Activated CD4-positive, alpha-beta T cell treated with anti-CD3 and anti-CD28 coated beads, Interleukin-2, amount 10 ng/mL, durations not matched to agents 7 days and 5 days (primary cell): ENCODE results near the gene LRRC8A. TPM values are rescaled to one million over a fixed set of nuclear protein-coding genes. Genes with fewer than 3 reads are reported as not detected.

Source experiments
- CTCF ChIA-PET: fragments of 350-600 bp; sonication (Branson Sonifier 250); formaldehyde crosslinking; loops from one replicate; lab custom pipeline; 2021; ENCODE audit warnings: antibody characterized with exemption; lab: Charles Lee
- POLR2A ChIA-PET: fragments of 350-600 bp; sonication (Branson Sonifier 250); formaldehyde crosslinking; loops from one replicate; lab custom pipeline; 2021; ENCODE audit warnings: antibody characterized with exemption; lab: Charles Lee
- DNase-seq: peaks from one replicate; pipeline ENCODE4 v3.0.0-alpha.2; 2020
- H3K27ac Mint-ChIP-seq: one replicate; pipeline ENCODE4 v1.8.0; 2021; ENCODE audit warnings: mild to moderate bottlenecking, moderate library complexity, mixed read lengths
- H3K27me3 Mint-ChIP-seq: one replicate; pipeline ENCODE4 v1.8.0; 2021; ENCODE audit warnings: mixed read lengths
- H3K36me3 Mint-ChIP-seq: one replicate; pipeline ENCODE4 v1.8.0; 2021; ENCODE audit warnings: low read depth, mixed read lengths
- H3K4me1 Mint-ChIP-seq: one replicate; pipeline ENCODE4 v1.8.0; 2021; ENCODE audit warnings: mixed read lengths
- H3K4me3 Mint-ChIP-seq: one replicate; pipeline ENCODE4 v1.8.0; 2021; ENCODE audit warnings: mild to moderate bottlenecking, moderate library complexity, mixed read lengths
- H3K9me3 Mint-ChIP-seq: one replicate; pipeline ENCODE4 v1.8.0; 2021; ENCODE audit warnings: mixed read lengths
- total RNA-seq, 2 experiments: library from RNA; stranded (reverse); gene quantifications; one replicate each; pipeline ENCODE4 v1.2.3, GENCODE V29; 2021

The LRRC8A gene
- total RNA-seq, 2 experiments from 2014 or later, result 42.4 to 48.0 TPM

DNA sequence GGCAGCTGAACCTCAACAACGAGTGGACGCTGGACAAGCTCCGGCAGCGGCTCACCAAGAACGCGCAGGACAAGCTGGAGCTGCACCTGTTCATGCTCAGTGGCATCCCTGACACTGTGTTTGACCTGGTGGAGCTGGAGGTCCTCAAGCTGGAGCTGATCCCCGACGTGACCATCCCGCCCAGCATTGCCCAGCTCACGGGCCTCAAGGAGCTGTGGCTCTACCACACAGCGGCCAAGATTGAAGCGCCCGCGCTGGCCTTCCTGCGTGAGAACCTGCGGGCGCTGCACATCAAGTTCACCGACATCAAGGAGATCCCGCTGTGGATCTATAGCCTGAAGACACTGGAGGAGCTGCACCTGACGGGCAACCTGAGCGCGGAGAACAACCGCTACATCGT is 26.4 kb downstream of the LRRC8A start:
- Mint-ChIP-seq H3K27me3 (no peaks in the 10 kb centered on the region), H3K27ac (peak overlapping the region; percentile 5), H3K4me1 (peaks cover 64% of the 10 kb centered on the region), H3K9me3 (no peaks in the 10 kb centered on the region), H3K36me3 (peaks cover 56% of the 10 kb centered on the region), H3K4me3 (no peak overlapping the region)
- ChIA-PET POLR2A (no interaction called here), CTCF (interaction anchor here (1.0 to 1.6 kb wide), 4 partner anchors 7 to 17 kb away, joined by 3 to 5 read pairs (median 4); no protein-coding TSS in a partner anchor)
- DNase-seq, result no peak

DNA sequence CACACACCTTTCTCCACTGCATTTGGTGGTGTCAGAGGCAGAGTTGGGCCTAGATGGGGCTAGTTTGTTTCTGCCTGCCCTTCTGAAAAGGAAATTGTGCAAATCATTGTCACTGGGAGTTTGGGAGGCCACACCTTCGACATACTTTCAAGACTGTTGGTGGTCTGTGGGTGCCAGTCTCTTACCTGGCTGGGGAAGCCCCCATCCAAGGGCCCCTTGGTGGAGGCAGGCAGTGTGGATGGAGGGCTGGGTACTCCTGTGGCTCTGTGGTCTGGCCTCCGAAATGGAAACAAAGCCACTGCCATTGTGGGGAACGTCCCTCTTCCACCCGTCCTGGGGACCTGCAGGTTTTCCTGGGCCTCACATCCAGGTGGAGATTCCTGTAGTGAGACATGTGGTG is 27.9 kb downstream of the LRRC8A start:
- H3K27ac Mint-ChIP-seq, result no peak overlapping the region
- peaks cover 58% of the 10 kb centered on the region for H3K4me1 Mint-ChIP-seq
- H3K36me3 Mint-ChIP-seq, result peaks cover 53% of the 10 kb centered on the region
- H3K9me3 Mint-ChIP-seq, result no peaks in the 10 kb centered on the region
- no peaks in the 10 kb centered on the region for H3K27me3 Mint-ChIP-seq
- no peak for DNase-seq
- ChIA-PET CTCF (interaction anchor here (1.6 kb wide), 1 partner anchor 13 kb away, joined by 3 read pairs; no protein-coding TSS in a partner anchor), POLR2A (interaction anchor here (0.6 kb wide), 1 partner anchor 51 kb away, joined by 10 read pairs; no protein-coding TSS in a partner anchor)
- no peak overlapping the region for H3K4me3 Mint-ChIP-seq

DNA sequence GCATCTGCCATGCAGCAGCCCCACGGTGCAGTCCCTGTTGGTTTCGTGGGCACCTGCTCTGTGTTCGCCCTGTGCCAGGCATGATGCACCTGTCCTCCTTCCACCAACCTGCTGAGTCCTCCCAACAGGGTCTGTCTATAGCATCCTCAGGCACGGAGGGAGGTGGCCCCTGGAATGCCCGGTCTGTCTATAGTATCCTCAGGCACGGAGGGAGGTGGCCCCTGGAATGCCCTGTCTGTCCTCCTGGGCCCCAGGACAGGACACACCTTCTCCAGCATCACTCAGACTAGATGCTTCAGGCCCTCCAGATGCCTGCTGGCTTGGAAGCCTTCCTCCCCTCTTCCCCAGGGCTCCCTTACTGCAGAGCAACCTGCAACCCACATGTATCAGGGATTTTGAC is 29.0 kb downstream of the LRRC8A start:
- CTCF ChIA-PET, result no interaction called here
- H3K4me3 Mint-ChIP-seq, result no peak overlapping the region
- no peaks in the 10 kb centered on the region for H3K9me3 Mint-ChIP-seq
- H3K27ac Mint-ChIP-seq, result no peak overlapping the region
- POLR2A ChIA-PET, result interaction anchor here (0.6 kb wide), 2 partner anchors 33 to 42 kb away, joined by 3 to 6 read pairs; no protein-coding TSS in a partner anchor
- peaks cover 50% of the 10 kb centered on the region for H3K36me3 Mint-ChIP-seq
- DNase-seq, result no peak
- no peaks in the 10 kb centered on the region for H3K27me3 Mint-ChIP-seq
- peaks cover 51% of the 10 kb centered on the region for H3K4me1 Mint-ChIP-seq

DNA sequence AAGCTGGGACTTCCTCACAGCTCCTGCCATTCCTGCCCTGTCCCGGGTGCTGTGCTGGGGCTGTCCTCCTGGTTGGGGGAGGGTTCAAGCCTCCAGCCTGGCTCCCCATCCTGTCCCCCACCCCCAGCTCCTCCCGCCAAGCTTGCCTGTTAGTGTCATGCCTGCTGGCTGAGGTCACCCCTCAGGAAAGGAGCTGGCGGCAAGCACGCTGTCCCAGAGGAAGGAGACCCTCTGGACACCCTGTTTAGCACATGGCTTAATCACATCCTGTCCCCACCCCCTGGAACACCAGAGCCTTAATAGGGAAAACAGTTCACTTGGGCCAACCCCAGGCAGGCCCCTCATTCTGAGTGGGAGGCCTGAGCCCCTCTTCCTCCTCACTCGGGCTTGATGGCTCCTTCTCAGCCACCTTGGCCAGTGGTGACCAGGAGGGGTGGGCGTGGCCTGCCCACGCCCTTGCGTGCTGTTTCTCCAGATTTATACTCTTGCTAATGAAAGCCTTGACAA is 29.6 kb downstream of the LRRC8A start:
- DNase-seq, result no peak
- H3K27me3 Mint-ChIP-seq, result no peaks in the 10 kb centered on the region
- ChIA-PET CTCF (no interaction called here), POLR2A (no interaction called here)
- H3K36me3 Mint-ChIP-seq, result peaks cover 48% of the 10 kb centered on the region
- H3K9me3 Mint-ChIP-seq, result no peaks in the 10 kb centered on the region
- H3K27ac Mint-ChIP-seq, result peak overlapping the region; percentile 72
- H3K4me1 Mint-ChIP-seq, result peaks cover 48% of the 10 kb centered on the region
- no peak overlapping the region for H3K4me3 Mint-ChIP-seq

DNA sequence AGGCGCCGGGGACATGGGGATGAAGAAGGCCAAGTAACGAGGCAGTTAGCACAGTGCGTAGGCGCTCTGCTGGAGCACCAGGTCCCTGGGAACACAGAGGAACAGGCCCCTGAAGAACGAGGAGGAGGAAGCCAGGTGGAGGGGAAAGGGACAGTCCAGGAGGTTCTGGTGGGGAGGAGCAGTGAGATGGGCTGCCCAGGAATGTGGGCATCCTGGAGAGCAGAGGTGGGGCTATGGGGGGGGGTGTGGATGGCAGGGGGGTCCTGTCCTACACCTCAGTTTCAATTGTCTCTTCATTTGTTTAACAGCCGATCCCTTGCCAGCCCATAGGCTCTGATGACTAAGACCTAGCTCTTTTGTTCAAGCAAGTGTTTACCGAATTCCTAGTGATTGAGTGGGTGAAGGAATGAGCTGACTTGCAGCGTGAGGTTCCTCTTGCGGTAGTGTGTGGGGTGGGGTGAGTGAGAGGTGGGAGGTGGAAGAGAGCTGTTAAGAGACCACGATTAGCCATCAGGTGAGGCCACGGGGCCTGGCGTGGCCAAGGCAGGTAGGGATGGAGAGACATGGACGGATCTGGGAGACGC is 30.4 kb downstream of the LRRC8A start:
- peaks cover 43% of the 10 kb centered on the region for H3K4me1 Mint-ChIP-seq
- H3K4me3 Mint-ChIP-seq, result no peak overlapping the region
- no peaks in the 10 kb centered on the region for H3K27me3 Mint-ChIP-seq
- DNase-seq, result no peak
- no peaks in the 10 kb centered on the region for H3K9me3 Mint-ChIP-seq
- H3K27ac Mint-ChIP-seq, result peak overlapping the region; percentile 72
- POLR2A ChIA-PET, result interaction anchor here (0.8 kb wide), 1 partner anchor 23 kb away, joined by 3 read pairs; no protein-coding TSS in a partner anchor
- peaks cover 46% of the 10 kb centered on the region for H3K36me3 Mint-ChIP-seq
- CTCF ChIA-PET, result interaction anchor here (0.7 to 0.8 kb wide), 2 partner anchors 16 to 17 kb away, joined by 4 read pairs; no protein-coding TSS in a partner anchor

DNA sequence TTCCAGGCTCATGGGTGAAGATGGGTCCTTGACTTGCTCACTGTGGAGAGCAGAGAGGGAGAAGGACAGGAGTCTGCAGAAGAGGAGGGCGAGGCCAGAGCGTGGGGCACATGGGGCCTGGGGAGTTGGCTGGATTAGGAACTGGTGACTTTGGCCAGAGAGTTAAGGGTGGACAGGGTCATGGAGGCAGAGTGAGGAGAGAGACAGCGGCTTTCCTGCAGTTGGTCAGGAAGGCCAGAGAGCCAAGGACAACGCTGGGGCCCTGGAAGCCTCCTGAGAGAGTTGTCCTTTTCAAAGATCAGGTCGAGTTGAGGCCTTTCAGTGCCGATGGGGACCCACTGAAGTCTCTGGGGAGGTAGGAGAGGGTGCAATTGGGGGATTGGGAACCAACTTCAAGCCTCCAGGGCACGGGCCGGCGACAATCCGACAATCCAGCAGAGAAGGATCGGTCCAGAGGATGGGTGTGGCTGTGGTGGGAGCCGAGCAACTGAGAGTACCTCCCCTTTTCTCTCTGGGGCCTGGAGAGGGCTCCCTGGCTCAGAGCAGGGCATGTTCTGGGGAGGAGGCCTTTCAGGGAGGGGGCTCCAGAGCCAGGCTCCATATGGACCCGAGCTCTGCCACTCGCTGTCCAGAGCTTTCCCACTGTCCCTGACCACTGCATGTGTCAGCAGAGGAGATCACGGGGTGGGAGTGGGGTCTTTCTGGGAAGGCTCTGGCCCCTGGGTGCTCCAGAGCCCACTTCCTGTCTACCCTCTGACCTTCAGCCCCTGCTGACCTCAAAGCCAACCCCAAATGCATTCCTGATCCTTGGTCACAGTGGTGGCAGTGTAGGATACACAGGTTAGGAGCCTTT is 31.3 kb downstream of the LRRC8A start:
- Mint-ChIP-seq H3K27me3 (no peaks in the 10 kb centered on the region), H3K4me3 (no peak overlapping the region), H3K27ac (peak overlapping the region; percentile 75), H3K36me3 (peaks cover 46% of the 10 kb centered on the region), H3K4me1 (peaks cover 42% of the 10 kb centered on the region), H3K9me3 (no peaks in the 10 kb centered on the region)
- DNase-seq, result no peak
- ChIA-PET POLR2A (no interaction called here), CTCF (interaction anchor here (0.7 to 0.8 kb wide), 2 partner anchors 15 to 17 kb away, joined by 4 read pairs; no protein-coding TSS in a partner anchor)

DNA sequence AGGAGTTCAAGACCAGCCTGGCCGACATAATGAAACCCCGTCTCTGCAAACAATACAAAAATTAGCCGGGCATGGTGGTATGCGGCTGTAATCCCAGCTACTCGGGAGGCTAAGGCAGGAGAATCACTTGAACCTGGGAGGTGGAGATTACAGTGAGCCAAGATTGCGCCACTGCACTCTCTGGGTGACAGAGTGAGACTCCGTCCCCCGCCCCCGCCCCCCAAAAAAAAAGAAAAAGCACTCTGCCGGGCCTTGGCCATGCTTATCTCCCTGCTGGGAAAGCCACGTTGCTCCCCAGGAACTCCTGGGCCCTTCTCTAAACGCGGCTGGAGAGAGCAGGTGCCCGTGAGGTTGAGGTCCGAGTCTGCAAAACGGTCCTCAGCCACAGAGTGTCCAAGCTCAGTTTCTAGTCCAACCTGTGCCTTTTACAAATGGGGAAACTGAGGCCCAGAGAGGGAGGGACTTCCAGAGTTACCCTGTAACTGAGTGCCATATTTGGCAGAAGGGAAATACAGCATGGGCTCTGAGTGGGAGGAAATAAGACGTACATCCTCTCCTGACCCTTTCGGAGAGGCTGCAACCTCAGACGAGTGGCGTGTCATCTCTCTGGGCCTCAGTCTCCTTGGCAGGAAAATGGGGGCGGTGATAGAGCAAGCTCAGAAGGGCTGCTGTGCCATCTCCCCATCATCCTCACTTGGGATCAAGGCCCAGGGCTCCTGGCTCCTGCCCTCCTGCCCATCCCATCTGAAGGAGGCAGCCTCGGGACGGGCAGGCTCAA is 32.3 kb downstream of the LRRC8A start:
- H3K9me3 Mint-ChIP-seq, result no peaks in the 10 kb centered on the region
- H3K36me3 Mint-ChIP-seq, result peaks cover 41% of the 10 kb centered on the region
- H3K27ac Mint-ChIP-seq, result peak overlapping the region; percentile 19
- DNase-seq, result no peak
- peaks cover 37% of the 10 kb centered on the region for H3K4me1 Mint-ChIP-seq
- ChIA-PET CTCF (no interaction called here), POLR2A (no interaction called here)
- no peaks in the 10 kb centered on the region for H3K27me3 Mint-ChIP-seq
- H3K4me3 Mint-ChIP-seq, result no peak overlapping the region

DNA sequence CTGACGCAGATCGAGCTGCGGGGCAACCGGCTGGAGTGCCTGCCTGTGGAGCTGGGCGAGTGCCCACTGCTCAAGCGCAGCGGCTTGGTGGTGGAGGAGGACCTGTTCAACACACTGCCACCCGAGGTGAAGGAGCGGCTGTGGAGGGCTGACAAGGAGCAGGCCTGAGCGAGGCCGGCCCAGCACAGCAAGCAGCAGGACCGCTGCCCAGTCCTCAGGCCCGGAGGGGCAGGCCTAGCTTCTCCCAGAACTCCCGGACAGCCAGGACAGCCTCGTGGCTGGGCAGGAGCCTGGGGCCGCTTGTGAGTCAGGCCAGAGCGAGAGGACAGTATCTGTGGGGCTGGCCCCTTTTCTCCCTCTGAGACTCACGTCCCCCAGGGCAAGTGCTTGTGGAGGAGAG is 34.3 kb downstream of the LRRC8A start:
- ChIA-PET POLR2A (no interaction called here), CTCF (interaction anchor here (0.5 to 1.4 kb wide), 3 partner anchors 13 to 565 kb away, joined by 3 to 5 read pairs (median 4); no protein-coding TSS in a partner anchor)
- Mint-ChIP-seq H3K4me3 (no peak overlapping the region), H3K9me3 (no peaks in the 10 kb centered on the region), H3K4me1 (peaks cover 29% of the 10 kb centered on the region), H3K27me3 (no peaks in the 10 kb centered on the region), H3K27ac (no peak overlapping the region), H3K36me3 (peaks cover 31% of the 10 kb centered on the region)
- DNase-seq, result no peak

DNA sequence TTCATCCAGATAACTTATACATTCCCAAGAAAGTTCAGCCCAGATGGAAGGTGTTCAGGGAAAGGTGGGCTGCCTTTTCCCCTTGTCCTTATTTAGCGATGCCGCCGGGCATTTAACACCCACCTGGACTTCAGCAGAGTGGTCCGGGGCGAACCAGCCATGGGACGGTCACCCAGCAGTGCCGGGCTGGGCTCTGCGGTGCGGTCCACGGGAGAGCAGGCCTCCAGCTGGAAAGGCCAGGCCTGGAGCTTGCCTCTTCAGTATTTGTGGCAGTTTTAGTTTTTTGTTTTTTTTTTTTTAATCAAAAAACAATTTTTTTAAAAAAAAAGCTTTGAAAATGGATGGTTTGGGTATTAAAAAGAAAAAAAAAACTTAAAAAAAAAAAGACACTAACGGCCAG is 34.8 kb downstream of the LRRC8A start:
- no peak for DNase-seq
- ChIA-PET CTCF (interaction anchor here (1.0 to 1.4 kb wide), 2 partner anchors 12 to 18 kb away, joined by 4 to 5 read pairs; no protein-coding TSS in a partner anchor), POLR2A (no interaction called here)
- Mint-ChIP-seq H3K27me3 (no peaks in the 10 kb centered on the region), H3K27ac (no peak overlapping the region), H3K4me3 (no peak overlapping the region), H3K36me3 (peaks cover 30% of the 10 kb centered on the region), H3K9me3 (no peaks in the 10 kb centered on the region), H3K4me1 (peaks cover 25% of the 10 kb centered on the region)

DNA sequence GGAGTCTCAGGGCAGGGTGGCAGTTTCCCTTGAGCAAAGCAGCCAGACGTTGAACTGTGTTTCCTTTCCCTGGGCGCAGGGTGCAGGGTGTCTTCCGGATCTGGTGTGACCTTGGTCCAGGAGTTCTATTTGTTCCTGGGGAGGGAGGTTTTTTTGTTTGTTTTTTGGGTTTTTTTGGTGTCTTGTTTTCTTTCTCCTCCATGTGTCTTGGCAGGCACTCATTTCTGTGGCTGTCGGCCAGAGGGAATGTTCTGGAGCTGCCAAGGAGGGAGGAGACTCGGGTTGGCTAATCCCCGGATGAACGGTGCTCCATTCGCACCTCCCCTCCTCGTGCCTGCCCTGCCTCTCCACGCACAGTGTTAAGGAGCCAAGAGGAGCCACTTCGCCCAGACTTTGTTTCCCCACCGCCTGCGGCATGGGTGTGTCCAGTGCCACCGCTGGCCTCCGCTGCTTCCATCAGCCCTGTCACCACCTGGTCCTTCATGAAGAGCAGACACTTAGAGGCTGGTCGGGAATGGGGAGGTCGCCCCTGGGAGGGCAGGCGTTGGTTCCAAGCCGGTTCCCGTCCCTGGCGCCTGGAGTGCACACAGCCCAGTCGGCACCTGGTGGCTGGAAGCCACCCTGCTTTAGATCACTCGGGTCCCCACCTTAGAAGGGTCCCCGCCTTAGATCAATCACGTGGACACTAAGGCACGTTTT is 35.4 kb downstream of the LRRC8A start:
- no peaks in the 10 kb centered on the region for H3K27me3 Mint-ChIP-seq
- DNase-seq, result no peak
- H3K36me3 Mint-ChIP-seq, result peaks cover 26% of the 10 kb centered on the region
- ChIA-PET POLR2A (no interaction called here), CTCF (interaction anchor here (1.0 to 1.4 kb wide), 2 partner anchors 11 to 19 kb away, joined by 4 to 5 read pairs; no protein-coding TSS in a partner anchor)
- no peaks in the 10 kb centered on the region for H3K9me3 Mint-ChIP-seq
- H3K27ac Mint-ChIP-seq, result no peak overlapping the region
- H3K4me3 Mint-ChIP-seq, result no peak overlapping the region
- H3K4me1 Mint-ChIP-seq, result peaks cover 20% of the 10 kb centered on the region

DNA sequence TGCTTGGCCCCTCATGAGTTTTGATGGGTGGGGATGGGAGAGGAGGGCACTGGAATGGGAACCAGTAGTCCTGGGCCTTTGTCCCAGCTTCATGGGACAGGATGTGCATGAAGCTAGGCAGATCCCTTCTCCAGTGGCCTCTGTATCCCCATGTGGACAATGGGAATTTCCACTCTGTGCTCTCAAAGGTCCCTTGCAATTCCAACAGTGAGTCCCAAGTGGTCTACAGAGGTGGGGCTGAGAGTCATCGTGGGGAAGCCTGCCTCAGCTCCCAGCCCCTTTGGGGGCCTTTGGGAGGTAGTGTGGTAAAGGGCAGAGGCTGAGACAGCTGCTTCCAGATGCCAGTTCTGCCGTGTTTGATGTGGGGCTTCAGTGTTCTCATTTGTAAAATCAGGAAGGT is 37.0 kb downstream of the LRRC8A start:
- Mint-ChIP-seq H3K9me3 (no peaks in the 10 kb centered on the region), H3K27ac (peak overlapping the region; percentile 63), H3K4me3 (no peak overlapping the region), H3K4me1 (peaks cover 6% of the 10 kb centered on the region), H3K36me3 (peaks cover 17% of the 10 kb centered on the region), H3K27me3 (no peaks in the 10 kb centered on the region)
- ChIA-PET POLR2A (no interaction called here), CTCF (interaction anchor here (0.7 kb wide), 1 partner anchor 13 kb away, joined by 4 read pairs; no protein-coding TSS in a partner anchor)
- DNase-seq, result no peak
